ENCODE measurements around the gene CDKL1.

- no peak for TF ChIP-seq ATF3 (CRISPR knock-in tag; IDR thresholded peaks at IDR 0.05)
- TF ChIP-seq ZBTB7A (CRISPR knock-in tag; IDR thresholded peaks at IDR 0.05) = no peak
- TF ChIP-seq JARID2 (CRISPR knock-in tag; IDR thresholded peaks at IDR 0.05; ENCODE audit: insufficient replicate concordance) = no peak
Observed at GRCh38 chr14:50288146-50288545, 108.5 kb downstream of the CDKL1 start.
